Measurements from ENCODE around the gene OVOL3. TPM values are rescaled to one million over a fixed set of nuclear protein-coding genes. Genes with fewer than 3 reads are reported as not detected.
"Not testable (repeated sequence)": the region's sequence is repeated elsewhere in the genome, so short reads cannot be mapped to it uniquely, and the experiment has no call there.

OVOL3 gene
- total RNA-seq, 1 experiment from 2014 or later, result not detected

GRCh38 chr19:36115453-36116343 lies 4.8 kb downstream of the OVOL3 start, which contains the start of gene TBCB:
Gene TBCB (plus strand): TSS chr19:36115468. CDS start chr19:36115561, 93 bp downstream.
- in situ Hi-C loops (cut with HindIII; ENCODE audit: low pct_unique_long_range_greater_than_20kb, low sequenced_read_pairs), result no loop called here
- peak; percentile 5 for DNase-seq (ENCODE audit: low read depth, low spot score)

GRCh38 chr19:36116344-36116637 lies 5.3 kb downstream of the OVOL3 start:
- in situ Hi-C loops (cut with HindIII; ENCODE audit: low pct_unique_long_range_greater_than_20kb, low sequenced_read_pairs), result no loop called here
- no peak for DNase-seq (ENCODE audit: low read depth, low spot score)

- in situ Hi-C loops (cut with HindIII; ENCODE audit: low pct_unique_long_range_greater_than_20kb, low sequenced_read_pairs), result no loop called here
Measured at GRCh38 chr19:36120092-36120983, 9.4 kb downstream of the OVOL3 start.

GRCh38 chr19:36120984-36121358 lies 10.0 kb downstream of the OVOL3 start:
- in situ Hi-C loops (cut with HindIII; ENCODE audit: low pct_unique_long_range_greater_than_20kb, low sequenced_read_pairs), result no loop called here
- DNase-seq (ENCODE audit: low read depth, low spot score), result no peak

More at GRCh38 chr19:36120092-36120983, 9.4 kb downstream of the OVOL3 start:
- DNase-seq (ENCODE audit: low read depth, low spot score), result no peak

GRCh38 chr19:36121486-36122124 lies 10.7 kb downstream of the OVOL3 start:
- DNase-seq (ENCODE audit: low read depth, low spot score), result no peak
- in situ Hi-C loops (cut with HindIII; ENCODE audit: low pct_unique_long_range_greater_than_20kb, low sequenced_read_pairs), result no loop called here

GRCh38 chr19:36125557-36125956 lies 14.6 kb downstream of the OVOL3 start:
- DNase-seq (ENCODE audit: low read depth, low spot score), result no peak
- in situ Hi-C loops (cut with HindIII; ENCODE audit: low pct_unique_long_range_greater_than_20kb, low sequenced_read_pairs), result no loop called here

- in situ Hi-C loops (cut with HindIII; ENCODE audit: low pct_unique_long_range_greater_than_20kb, low sequenced_read_pairs), result no loop called here
Measured at GRCh38 chr19:36128392-36128736, 17.4 kb downstream of the OVOL3 start.

GRCh38 chr19:36131221-36131620 lies 20.3 kb downstream of the OVOL3 start:
- DNase-seq (ENCODE audit: low read depth, low spot score); in situ Hi-C loops (cut with HindIII; ENCODE audit: low pct_unique_long_range_greater_than_20kb, low sequenced_read_pairs): not testable (repeated sequence)

More at GRCh38 chr19:36128392-36128736, 17.4 kb downstream of the OVOL3 start:
- DNase-seq (ENCODE audit: low read depth, low spot score), result no peak

- in situ Hi-C loops (cut with HindIII; ENCODE audit: low pct_unique_long_range_greater_than_20kb, low sequenced_read_pairs); DNase-seq (ENCODE audit: low read depth, low spot score): not testable (repeated sequence)
Measured at GRCh38 chr19:36134867-36135266, 23.9 kb downstream of the OVOL3 start.

GRCh38 chr19:36136964-36137686 lies 26.2 kb downstream of the OVOL3 start:
- in situ Hi-C loops (cut with HindIII; ENCODE audit: low pct_unique_long_range_greater_than_20kb, low sequenced_read_pairs), result no loop called here
- no peak for DNase-seq (ENCODE audit: low read depth, low spot score)

GRCh38 chr19:36139120-36139472 lies 28.2 kb downstream of the OVOL3 start:
- in situ Hi-C loops (cut with HindIII; ENCODE audit: low pct_unique_long_range_greater_than_20kb, low sequenced_read_pairs), result no loop called here
- no peak for DNase-seq (ENCODE audit: low read depth, low spot score)

GRCh38 chr19:36139473-36140303 lies 28.7 kb downstream of the OVOL3 start, which contains the start of gene CAPNS1:
Gene CAPNS1 (plus strand): TSS chr19:36140066. CDS start chr19:36141012, 946 bp downstream.
- peak; percentile 93 for DNase-seq (ENCODE audit: low read depth, low spot score)
- in situ Hi-C loops (cut with HindIII; ENCODE audit: low pct_unique_long_range_greater_than_20kb, low sequenced_read_pairs), result no loop called here

- DNase-seq (ENCODE audit: low read depth, low spot score), result peak; percentile 47
- in situ Hi-C loops (cut with HindIII; ENCODE audit: low pct_unique_long_range_greater_than_20kb, low sequenced_read_pairs), result no loop called here
Measured at GRCh38 chr19:36140304-36141038, 29.5 kb downstream of the OVOL3 start.

- peak; percentile 87 for DNase-seq (ENCODE audit: low read depth, low spot score)
- in situ Hi-C loops (cut with HindIII; ENCODE audit: low pct_unique_long_range_greater_than_20kb, low sequenced_read_pairs), result no loop called here
Measured at GRCh38 chr19:36141039-36141927, 30.3 kb downstream of the OVOL3 start.

GRCh38 chr19:36142046-36142445 lies 31.1 kb downstream of the OVOL3 start:
- in situ Hi-C loops (cut with HindIII; ENCODE audit: low pct_unique_long_range_greater_than_20kb, low sequenced_read_pairs), result no loop called here

More at GRCh38 chr19:36142046-36142445, 31.1 kb downstream of the OVOL3 start:
- DNase-seq (ENCODE audit: low read depth, low spot score), result no peak
